Measurements from ENCODE around the gene POLR2C.

The POLR2C gene

GRCh38 chr16:57447186-57447962 lies 15.1 kb upstream of the POLR2C start, which contains the start of the genes CIAPIN1 and COQ9:
Gene CIAPIN1, minus strand, starts transcription at chr16:57447385. Its CDS starts 6,457 bp downstream, at chr16:57440928.
Gene COQ9, plus strand, starts transcription at chr16:57447479. Its CDS starts 27 bp downstream, at chr16:57447506.
- no peak for TF ChIP-seq CTCF (conservative IDR thresholded peaks at IDR 0.05; ENCODE audit: low read length)
- peak; percentile 90 for DNase-seq (ENCODE audit: low read depth)
- peak within 1 kb of the TSS; percentile 76 for H3K4me3 ChIP-seq (ENCODE audit: low read length)

- no peak for TF ChIP-seq CTCF (conservative IDR thresholded peaks at IDR 0.05; ENCODE audit: low read length)
- DNase-seq (ENCODE audit: low read depth) = no peak
Measured at GRCh38 chr16:57452021-57452420, 10.5 kb upstream of the POLR2C start.

GRCh38 chr16:57462978-57463362 lies 491 bp downstream of the POLR2C start:
- peak overlapping the region; percentile 92 for H3K4me3 ChIP-seq (ENCODE audit: low read length)
- DNase-seq (ENCODE audit: low read depth) = no peak
- TF ChIP-seq CTCF (conservative IDR thresholded peaks at IDR 0.05; ENCODE audit: low read length) = no peak

More at GRCh38 chr16:57452021-57452420, 10.5 kb upstream of the POLR2C start:
- H3K4me3 ChIP-seq (ENCODE audit: low read length) = no peak overlapping the region

- no peak for TF ChIP-seq CTCF (conservative IDR thresholded peaks at IDR 0.05; ENCODE audit: low read length)
- no peak for DNase-seq (ENCODE audit: low read depth)
- no peak overlapping the region for H3K4me3 ChIP-seq (ENCODE audit: low read length)
Measured at GRCh38 chr16:57464523-57464922, 2.0 kb downstream of the POLR2C start.

- DNase-seq (ENCODE audit: low read depth) = no peak
- no peak for TF ChIP-seq CTCF (conservative IDR thresholded peaks at IDR 0.05; ENCODE audit: low read length)
- H3K4me3 ChIP-seq (ENCODE audit: low read length) = no peak overlapping the region
Measured at GRCh38 chr16:57468346-57468745, 5.9 kb downstream of the POLR2C start.

- no peak for TF ChIP-seq CTCF (conservative IDR thresholded peaks at IDR 0.05; ENCODE audit: low read length)
- no peak overlapping the region for H3K4me3 ChIP-seq (ENCODE audit: low read length)
- DNase-seq (ENCODE audit: low read depth) = no peak
Measured at GRCh38 chr16:57469046-57469445, 6.6 kb downstream of the POLR2C start.

- TF ChIP-seq CTCF (conservative IDR thresholded peaks at IDR 0.05; ENCODE audit: low read length) = no peak
- no peak overlapping the region for H3K4me3 ChIP-seq (ENCODE audit: low read length)
- no peak for DNase-seq (ENCODE audit: low read depth)
Measured at GRCh38 chr16:57469917-57470470, 7.5 kb downstream of the POLR2C start.
